Measurements from ENCODE around the gene OR4P4. TPM values are rescaled to one million over a fixed set of nuclear protein-coding genes. Genes with fewer than 3 reads are reported as not detected.

OR4P4 gene
- total and polyA plus RNA-seq, 2 donors from 2014 or later: not detected

GRCh38 chr11:55658608-55659007 is 23.7 kb downstream of the OR4P4 start:
- DNase-seq: no peak
- intact Hi-C loops (cut with DNase I): no loop called here
- H3K36me3 ChIP-seq (ENCODE audit: control insufficient read depth in 2 of 3, insufficient read depth in 3 of 3, low read length in 3 of 3): no peaks in the 10 kb centered on the region
- no peak for FAIRE-seq
- H3K4me1 ChIP-seq (ENCODE audit: control insufficient read depth in 2 of 3, insufficient read depth in 2 of 3, low read depth in 1 of 3, low read length in 3 of 3): no peaks in the 10 kb centered on the region
- H3K9ac ChIP-seq (ENCODE audit: low read length in 3 of 3): no peak overlapping the region
- TF ChIP-seq CTCF (IDR thresholded peaks at IDR 0.05; ENCODE audit: borderline replicate concordance, extremely low read depth, insufficient read depth): no peak
- H3K27ac ChIP-seq (ENCODE audit: low read depth in 2 of 2, low read length in 2 of 2): no peak overlapping the region
- no peak overlapping the region for H3K4me3 ChIP-seq (ENCODE audit: low read length in 3 of 3)
- no peaks in the 10 kb centered on the region for H3K27me3 ChIP-seq (ENCODE audit: control insufficient read depth, insufficient read depth, low read length)
- H3K9me3 ChIP-seq (ENCODE audit: control insufficient read depth in 2 of 3, insufficient read depth in 1 of 3, low read length in 3 of 3): no peaks in the 10 kb centered on the region

- no peak for FAIRE-seq
- H3K9ac ChIP-seq (ENCODE audit: low read length in 3 of 3): no peak within 1 kb of the TSS
- no peak for TF ChIP-seq CTCF (IDR thresholded peaks at IDR 0.05; ENCODE audit: borderline replicate concordance, extremely low read depth, insufficient read depth)
- no peaks in the 10 kb centered on the region for H3K36me3 ChIP-seq (ENCODE audit: control insufficient read depth in 2 of 3, insufficient read depth in 3 of 3, low read length in 3 of 3)
- no peak for DNase-seq
- no peak within 1 kb of the TSS for H3K4me3 ChIP-seq (ENCODE audit: low read length in 3 of 3)
- H3K9me3 ChIP-seq (ENCODE audit: control insufficient read depth in 2 of 3, insufficient read depth in 1 of 3, low read length in 3 of 3): no peaks in the 10 kb centered on the region
- intact Hi-C loops (cut with DNase I): no loop called here
- no peak within 1 kb of the TSS for H3K27ac ChIP-seq (ENCODE audit: low read depth in 2 of 2, low read length in 2 of 2)
- no peaks in the 10 kb centered on the region for H3K27me3 ChIP-seq (ENCODE audit: control insufficient read depth, insufficient read depth, low read length)
- no peaks in the 10 kb centered on the region for H3K4me1 ChIP-seq (ENCODE audit: control insufficient read depth in 2 of 3, insufficient read depth in 2 of 3, low read depth in 1 of 3, low read length in 3 of 3)
These were observed 27.0 kb downstream of the OR4P4 start, which contains the start of gene OR4C6 for GRCh38 chr11:55661901-55662300. TSS of gene OR4C6 (plus strand) at chr11:55662201. CDS start at chr11:55665167, 2,966 bp downstream.

- no peak for FAIRE-seq
These were observed 34.5 kb downstream of the OR4P4 start for GRCh38 chr11:55669376-55669775.

More at GRCh38 chr11:55669376-55669775, 34.5 kb downstream of the OR4P4 start:
- Histone ChIP-seq H3K27ac (ENCODE audit: low read depth in 2 of 2, low read length in 2 of 2) (no peak overlapping the region), H3K27me3 (ENCODE audit: control insufficient read depth, insufficient read depth, low read length) (no peaks in the 10 kb centered on the region), H3K4me1 (ENCODE audit: control insufficient read depth in 2 of 3, insufficient read depth in 2 of 3, low read depth in 1 of 3, low read length in 3 of 3) (no peaks in the 10 kb centered on the region), H3K9me3 (ENCODE audit: control insufficient read depth in 2 of 3, insufficient read depth in 1 of 3, low read length in 3 of 3) (no peaks in the 10 kb centered on the region), H3K4me3 (ENCODE audit: low read length in 3 of 3) (no peak overlapping the region), H3K9ac (ENCODE audit: low read length in 3 of 3) (no peak overlapping the region), H3K36me3 (ENCODE audit: control insufficient read depth in 2 of 3, insufficient read depth in 3 of 3, low read length in 3 of 3) (no peaks in the 10 kb centered on the region)
- no peak for TF ChIP-seq CTCF (IDR thresholded peaks at IDR 0.05; ENCODE audit: borderline replicate concordance, extremely low read depth, insufficient read depth)
- intact Hi-C loops (cut with DNase I): no loop called here
- no peak for DNase-seq

All from kidney (tissue), 14 donors.